ENCODE results near the gene ZGLP1.

ZGLP1 gene

GRCh38 chr19:10284065-10284959 is 25.3 kb downstream of the ZGLP1 start:
- no peak for TF ChIP-seq CTCF (IDR thresholded peaks at IDR 0.05)

- no peak for TF ChIP-seq CTCF (IDR thresholded peaks at IDR 0.05)
These were observed 26.1 kb downstream of the ZGLP1 start for GRCh38 chr19:10283301-10284064.

GRCh38 chr19:10279737-10280442 is 29.7 kb downstream of the ZGLP1 start:
- TF ChIP-seq CTCF (IDR thresholded peaks at IDR 0.05) = no peak

- no peak for TF ChIP-seq CTCF (IDR thresholded peaks at IDR 0.05)
These were observed 30.7 kb downstream of the ZGLP1 start for GRCh38 chr19:10278935-10279334.

GRCh38 chr19:10277795-10278589 is 31.6 kb downstream of the ZGLP1 start:
- TF ChIP-seq CTCF (IDR thresholded peaks at IDR 0.05) = no peak

DNA sequence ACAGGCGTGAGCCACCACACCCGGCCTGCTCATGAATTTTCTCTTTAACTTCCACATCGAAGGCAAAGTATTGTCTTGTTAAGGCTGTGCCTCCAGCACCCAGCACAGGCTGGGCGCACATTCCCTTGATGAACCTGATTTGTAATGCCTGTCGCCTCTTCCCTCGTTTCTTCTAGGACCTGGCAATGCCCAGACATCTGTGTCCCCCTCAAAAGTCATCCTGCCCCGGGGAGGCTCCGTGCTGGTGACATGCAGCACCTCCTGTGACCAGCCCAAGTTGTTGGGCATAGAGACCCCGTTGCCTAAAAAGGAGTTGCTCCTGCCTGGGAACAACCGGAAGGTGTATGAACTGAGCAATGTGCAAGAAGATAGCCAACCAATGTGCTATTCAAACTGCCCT is 35.0 kb downstream of the ZGLP1 start:
- TF ChIP-seq CTCF (IDR thresholded peaks at IDR 0.05) = no peak
